ENCODE data around the gene COPB2. TPM values are rescaled to one million over a fixed set of nuclear protein-coding genes. Genes with fewer than 3 reads are reported as not detected.

Gene COPB2
- polyA plus RNA-seq, 1 of the 3 experiments (the other 2 are of a cell fraction) = 69.7 TPM

- TF ChIP-seq RFX5 (IDR thresholded peaks at IDR 0.05; ENCODE audit: low read length) (no peak), USF1 (IDR thresholded peaks at IDR 0.05; ENCODE audit: borderline replicate concordance, low read depth) (no peak), EZH2phosphoT487 (IDR thresholded peaks at IDR 0.05; ENCODE audit: borderline replicate concordance, low read depth) (no peak), RAD21 (IDR thresholded peaks at IDR 0.05; ENCODE audit: low read length) (no peak), YY1 (IDR thresholded peaks at IDR 0.05; ENCODE audit: low read depth) (peak; percentile 96), ZBTB33 (IDR thresholded peaks at IDR 0.05; ENCODE audit: borderline replicate concordance, low read depth) (peak; percentile 94), RCOR1 (IDR thresholded peaks at IDR 0.05; ENCODE audit: low read length) (no peak), JUND (IDR thresholded peaks at IDR 0.05) (no peak)
- TF ChIP-seq, protein P1, sequence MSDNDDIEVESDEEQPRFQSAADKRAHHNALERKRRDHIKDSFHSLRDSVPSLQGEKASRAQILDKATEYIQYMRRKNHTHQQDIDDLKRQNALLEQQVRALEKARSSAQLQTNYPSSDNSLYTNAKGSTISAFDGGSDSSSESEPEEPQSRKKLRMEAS (IDR thresholded peaks at IDR 0.05; ENCODE audit: low read depth) = 0 out of 2 replicates have a peak, but pooled peaks have one; percentile 6
Observed at GRCh38 chr3:139343895-139344856, 45.3 kb downstream of the COPB2 start, which contains the start of gene MRPS22 (continued).

DNA sequence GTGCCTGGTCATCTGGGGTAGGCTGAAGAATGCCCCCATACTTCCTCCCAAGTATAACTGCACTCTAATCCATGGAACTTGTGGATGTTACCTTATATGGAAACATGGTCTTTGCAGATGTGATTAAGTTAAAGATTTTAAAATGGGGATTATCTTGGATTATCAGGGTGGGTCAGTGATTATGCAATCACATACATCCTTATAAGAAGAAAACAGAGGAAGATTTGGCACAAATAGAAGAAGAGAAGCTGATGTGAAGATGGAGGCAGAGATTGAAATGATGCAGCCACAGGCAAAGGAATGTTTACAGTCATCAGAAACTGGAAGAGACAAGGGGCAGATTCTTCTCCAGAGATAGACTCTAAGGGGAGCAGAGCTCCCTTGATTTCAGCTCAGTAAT, 47.4 kb downstream of the COPB2 start:
- H4K20me1 ChIP-seq (ENCODE audit: insufficient read depth) = no peaks in the 10 kb centered on the region
- peaks cover 0 to 8% of the 10 kb centered on the region in 2 experiments for H3K36me3 ChIP-seq (replicated peaks in 1 of 2; ENCODE audit: control insufficient read depth in 1 of 2, insufficient read depth in 2 of 2, low read length in 1 of 2)
- DNase-seq = no peak
- no peak overlapping the region for H3K4me3 ChIP-seq (ENCODE audit: low read depth in 2 of 2, low read length in 1 of 2)
- no peaks in the 10 kb centered on the region for H3K9me2 ChIP-seq
- ChIA-PET CTCF (interaction anchor here (0.8 to 2.5 kb wide), 6 partner anchors 12 to 406 kb away, joined by 3 to 11 read pairs (median 3); no protein-coding TSS in a partner anchor), POLR2A (no interaction called here)
- TF ChIP-seq, protein P2, sequence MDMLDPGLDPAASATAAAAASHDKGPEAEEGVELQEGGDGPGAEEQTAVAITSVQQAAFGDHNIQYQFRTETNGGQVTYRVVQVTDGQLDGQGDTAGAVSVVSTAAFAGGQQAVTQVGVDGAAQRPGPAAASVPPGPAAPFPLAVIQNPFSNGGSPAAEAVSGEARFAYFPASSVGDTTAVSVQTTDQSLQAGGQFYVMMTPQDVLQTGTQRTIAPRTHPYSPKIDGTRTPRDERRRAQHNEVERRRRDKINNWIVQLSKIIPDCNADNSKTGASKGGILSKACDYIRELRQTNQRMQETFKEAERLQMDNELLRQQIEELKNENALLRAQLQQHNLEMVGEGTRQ (IDR thresholded peaks at IDR 0.05; ENCODE audit: borderline replicate concordance, low read depth, low read length) = no peak
- TF ChIP-seq TEAD4 (IDR thresholded peaks at IDR 0.05; ENCODE audit: borderline replicate concordance, insufficient read depth) (no peak), SIN3A (IDR thresholded peaks at IDR 0.05; ENCODE audit: borderline replicate concordance, low read depth, low read length) (no peak)
- H3K4me1 ChIP-seq (ENCODE audit: control insufficient read depth in 1 of 2, insufficient read depth in 2 of 2, low read depth in 1 of 2, low read length in 1 of 2) = peaks cover 9 to 12% of the 10 kb centered on the region in 2 experiments; a peak in 3 of 4 replicates
- peaks cover 31% of the 10 kb centered on the region for H3K79me2 ChIP-seq (ENCODE audit: insufficient read depth)
- H3K4me2 ChIP-seq = no peak overlapping the region
- no peak overlapping the region for H3K27ac ChIP-seq (ENCODE audit: low read depth in 2 of 2, low read length in 1 of 2)
- H3F3A ChIP-seq (replicated peaks; ENCODE audit: insufficient read depth) = no peaks in the 10 kb centered on the region
- H2AFZ ChIP-seq (ENCODE audit: low read depth) = no peak overlapping the region
- no peaks in the 10 kb centered on the region for H3K9me3 ChIP-seq
- H3K9ac ChIP-seq = no peak overlapping the region
- H3K27me3 ChIP-seq (ENCODE audit: insufficient read depth) = no peaks in the 10 kb centered on the region

All from SK-N-SH (cell line).